ENCODE results near the gene LYPD6B.

The LYPD6B gene

GRCh38 chr2:149132339-149132738 is 93.8 kb downstream of the LYPD6B start:
- DNase-seq: no peak

- no peak for DNase-seq
These were observed 94.4 kb downstream of the LYPD6B start for GRCh38 chr2:149132901-149133300.

- no peak for DNase-seq
These were observed 95.9 kb downstream of the LYPD6B start for GRCh38 chr2:149134335-149134923.

- DNase-seq: no peak
These were observed 97.6 kb downstream of the LYPD6B start for GRCh38 chr2:149136111-149136510.

GRCh38 chr2:149141046-149141445 is 102.5 kb downstream of the LYPD6B start:
- no peak for DNase-seq

- DNase-seq: no peak
These were observed 105.2 kb downstream of the LYPD6B start for GRCh38 chr2:149143734-149144133.

- DNase-seq: no peak
These were observed 107.1 kb downstream of the LYPD6B start for GRCh38 chr2:149145314-149146295.

GRCh38 chr2:149146876-149147275 is 108.4 kb downstream of the LYPD6B start:
- DNase-seq: no peak

GRCh38 chr2:149148194-149149006 is 109.9 kb downstream of the LYPD6B start:
- no peak for DNase-seq

GRCh38 chr2:149149007-149149297 is 110.5 kb downstream of the LYPD6B start:
- DNase-seq: no peak

- no peak for DNase-seq
These were observed 114.0 kb downstream of the LYPD6B start for GRCh38 chr2:149152469-149152953.

GRCh38 chr2:149155196-149155969 is 116.9 kb downstream of the LYPD6B start:
- DNase-seq: no peak

GRCh38 chr2:149155988-149156387 is 117.5 kb downstream of the LYPD6B start:
- DNase-seq: no peak

- no peak for DNase-seq
These were observed 118.7 kb downstream of the LYPD6B start for GRCh38 chr2:149156971-149157740.

- DNase-seq: no peak
These were observed 120.5 kb downstream of the LYPD6B start for GRCh38 chr2:149158957-149159356.

- no peak for DNase-seq
These were observed 121.7 kb downstream of the LYPD6B start for GRCh38 chr2:149160195-149160594.

- no peak for DNase-seq
These were observed 122.3 kb downstream of the LYPD6B start for GRCh38 chr2:149160701-149161217.

GRCh38 chr2:149161481-149162225 is 123.2 kb downstream of the LYPD6B start:
- no peak for DNase-seq

- no peak for DNase-seq
These were observed 125.8 kb downstream of the LYPD6B start for GRCh38 chr2:149164296-149164695.

GRCh38 chr2:149164827-149165226 is 126.3 kb downstream of the LYPD6B start:
- DNase-seq: no peak

All from DMS153 (cell line).